ENCODE data around the gene AFG1L.
"Not testable (repeated sequence)": the region's sequence is repeated elsewhere in the genome, so short reads cannot be mapped to it uniquely, and the experiment has no call there.

The AFG1L gene

GRCh38 chr6:108291091-108291490, 3.8 kb upstream of the AFG1L start:
- DNase-seq = no peak

GRCh38 chr6:108292561-108292960, 2.3 kb upstream of the AFG1L start:
- DNase-seq = not testable (repeated sequence)

- no peak for DNase-seq
Measured at GRCh38 chr6:108293527-108294296, 1.1 kb upstream of the AFG1L start.

GRCh38 chr6:108294297-108294726, 542 bp upstream of the AFG1L start:
- DNase-seq = no peak

- DNase-seq = no peak
Measured at GRCh38 chr6:108295676-108296075, 822 bp downstream of the AFG1L start.

GRCh38 chr6:108302386-108302785, 7.5 kb downstream of the AFG1L start:
- DNase-seq = no peak

GRCh38 chr6:108304646-108305045, 9.8 kb downstream of the AFG1L start:
- no peak for DNase-seq

GRCh38 chr6:108308641-108309040, 13.8 kb downstream of the AFG1L start:
- DNase-seq = not testable (repeated sequence)

- DNase-seq = no peak
Measured at GRCh38 chr6:108309844-108310243, 15.0 kb downstream of the AFG1L start.

- no peak for DNase-seq
Measured at GRCh38 chr6:108312605-108313004, 17.8 kb downstream of the AFG1L start.

GRCh38 chr6:108321253-108321747, 26.4 kb downstream of the AFG1L start:
- DNase-seq = no peak

GRCh38 chr6:108322728-108323127, 27.9 kb downstream of the AFG1L start:
- DNase-seq = no peak

GRCh38 chr6:108323710-108324466, 29.0 kb downstream of the AFG1L start:
- no peak for DNase-seq

GRCh38 chr6:108330221-108330785, 35.4 kb downstream of the AFG1L start:
- DNase-seq = not testable (repeated sequence)

- no peak for DNase-seq
Measured at GRCh38 chr6:108330806-108331205, 36.0 kb downstream of the AFG1L start.

- DNase-seq = no peak
Measured at GRCh38 chr6:108331982-108332381, 37.1 kb downstream of the AFG1L start.

GRCh38 chr6:108336971-108337370, 42.1 kb downstream of the AFG1L start:
- DNase-seq = no peak

GRCh38 chr6:108337721-108338120, 42.9 kb downstream of the AFG1L start:
- DNase-seq = no peak

GRCh38 chr6:108341372-108341771, 46.5 kb downstream of the AFG1L start:
- no peak for DNase-seq

- no peak for DNase-seq
Measured at GRCh38 chr6:108343894-108344293, 49.0 kb downstream of the AFG1L start.

- no peak for DNase-seq
Measured at GRCh38 chr6:108348655-108349349, 53.9 kb downstream of the AFG1L start.

GRCh38 chr6:108350528-108350927, 55.7 kb downstream of the AFG1L start:
- DNase-seq = no peak

- DNase-seq = no peak
Measured at GRCh38 chr6:108353853-108354252, 59.0 kb downstream of the AFG1L start.

Measured in right forelimb (tissue), 1 donor.